HCT116 (cell line): ENCODE data around the gene IMPDH1. TPM values are rescaled to one million over a fixed set of nuclear protein-coding genes. Genes with fewer than 3 reads are reported as not detected.

Experiments used
- ATAC-seq: fragments of 200-7000 bp; cut with Tn5 transposase; 2 replicates; pipeline ENCODE4 v1.9.1; 2020; ENCODE audit warnings: mild to moderate bottlenecking, moderate library complexity
- BruUV-seq: library from RNA; stranded (reverse); fragments of 400-500 nt; replicated peaks from 2 replicates; lab custom pipeline; 2021; lab: Mats Ljungman, UMichigan
- CTCF ChIA-PET: fragments of 300-600 bp; sonication (Branson Sonifier 250); formaldehyde crosslinking; loops from one replicate; lab custom pipeline; 2021; ENCODE audit warnings: antibody characterized with exemption; lab: Charles Lee
- POLR2A ChIA-PET: fragments of 300-600, 350-600 bp; sonication (Branson Sonifier 250); formaldehyde crosslinking; loops from one replicate; lab custom pipeline; 2021; ENCODE audit warnings: antibody characterized with exemption; lab: Charles Lee
- RAD21 ChIA-PET, 2 experiments: fragments of 300-600 bp; sonication (Branson Sonifier 250); formaldehyde crosslinking; loops; one replicate each; lab custom pipeline; 2023; ENCODE audit warnings: low total read pairs in 2 of 2; ENCODE audit not compliant: uncharacterized antibody in 2 of 2, unreplicated experiment in 2 of 2, low non-redundant PET in 1 of 2; lab: Charles Lee
- DNase-seq: peaks from one replicate; pipeline ENCODE4 v3.0.0-alpha.2; 2010; ENCODE audit warnings: low read depth, low spot score
- H2AFZ ChIP-seq: fragments of 200-600 bp; shearing (Covaris generic), sonication (generic); 2 replicates; pipeline ENCODE4 v1.6.1; 2017; ENCODE audit warnings: low read depth, mixed run types, mixed read lengths, antibody characterized with exemption, low read length; ENCODE audit not compliant: poor library complexity, severe bottlenecking
- H3K27ac ChIP-seq: 2 replicates; pipeline ENCODE4 v1.5.1; 2012; ENCODE audit warnings: low read depth, low read length
- H3K27me3 ChIP-seq: fragments of 200-600 bp; sonication (generic); 2 replicates; pipeline ENCODE4 v1.6.1; 2016; ENCODE audit warnings: mixed run types, low read length, mixed read lengths; ENCODE audit not compliant: insufficient read depth
- H3K36me3 ChIP-seq, 2 experiments: fragments of 200-500 bp in 1 of 2; fragments of 200-600 bp in 1 of 2; sonication (Bioruptor generic) in 1 of 2; sonication (generic) in 1 of 2; 2 replicates each; pipeline versions ENCODE4 v1.5.1 to v1.6.1; 2014 to 2016; ENCODE audit warnings: low read length in 2 of 2, inconsistent platforms in 1 of 2, mixed read lengths in 1 of 2, mixed run types in 1 of 2; ENCODE audit not compliant: insufficient read depth in 2 of 2, control insufficient read depth in 1 of 2
- H3K4me1 ChIP-seq, 2 experiments: fragments of 200-600 bp in 1 of 2; sonication (generic) in 1 of 2; 2 replicates each; pipeline versions ENCODE4 v1.5.1 to v1.6.1; 2012 to 2017; ENCODE audit warnings: low read length in 2 of 2, inconsistent platforms in 1 of 2, mild to moderate bottlenecking in 1 of 2, mixed read lengths in 1 of 2, mixed run types in 1 of 2, moderate library complexity in 1 of 2; ENCODE audit not compliant: insufficient read depth in 2 of 2, control insufficient read depth in 1 of 2
- H3K4me2 ChIP-seq: fragments of 200-600 bp; sonication (generic); 2 replicates; pipeline ENCODE4 v1.6.1; 2017; ENCODE audit warnings: mixed run types, low read length, mixed read lengths
- H3K4me3 ChIP-seq, 2 experiments: fragments of 200-600 bp in 1 of 2; sonication (generic) in 1 of 2; replicated peaks in 1 of 2; 2 replicates each; pipeline ENCODE4 v1.5.1; 2011 to 2016; ENCODE audit warnings: low read length in 2 of 2, control low read depth in 1 of 2, low read depth in 1 of 2, mild to moderate bottlenecking in 1 of 2, mixed read lengths in 1 of 2, mixed run types in 1 of 2
- H3K79me2 ChIP-seq: fragments of 200-600 bp; sonication (generic); 2 replicates; pipeline ENCODE4 v1.6.1; 2017; ENCODE audit warnings: mild to moderate bottlenecking, mixed run types, low read length, moderate library complexity, mixed read lengths; ENCODE audit not compliant: insufficient read depth
- H3K9ac ChIP-seq: fragments of 200-600 bp; sonication (generic); 2 replicates; pipeline ENCODE4 v1.6.1; 2016; ENCODE audit warnings: low read length, mixed read lengths
- H3K9me2 ChIP-seq: fragments of 200-600 bp; sonication (generic), shearing (Covaris generic); 2 replicates; pipeline ENCODE4 v1.6.1; 2017; ENCODE audit warnings: mixed run types, mild to moderate bottlenecking, moderate library complexity; ENCODE audit not compliant: insufficient read depth
- H3K9me3 ChIP-seq, 2 experiments: fragments of 200-500 bp in 1 of 2; fragments of 200-600 bp in 1 of 2; sonication (Bioruptor generic) in 1 of 2; sonication (generic) in 1 of 2; 2 replicates each; pipeline ENCODE4 v1.6.1; 2014 to 2017; ENCODE audit warnings: low read length in 2 of 2, mixed read lengths in 2 of 2, inconsistent platforms in 1 of 2, low read depth in 1 of 2, mild to moderate bottlenecking in 1 of 2, mixed run types in 1 of 2, moderate library complexity in 1 of 2; ENCODE audit not compliant: control insufficient read depth in 1 of 2, insufficient read depth in 1 of 2
- H4K20me1 ChIP-seq: fragments of 200-600 bp; sonication (generic), shearing (Covaris generic); 2 replicates; pipeline ENCODE4 v1.6.1; 2017; ENCODE audit warnings: mixed run types, mild to moderate bottlenecking, moderate library complexity; ENCODE audit not compliant: insufficient read depth
- ATF3 ChIP-seq: IDR thresholded peaks from 2 replicates; pipeline ENCODE4 v1.6.1; 2012
- CBX3 ChIP-seq: IDR thresholded peaks from 2 replicates; pipeline ENCODE4 v1.6.1; 2012; ENCODE audit warnings: low read depth
- ELF1 ChIP-seq: IDR thresholded peaks from 2 replicates; pipeline ENCODE4 v1.6.1; 2012; ENCODE audit warnings: low read depth, borderline replicate concordance
- EZH2 ChIP-seq: fragments of 200-600 bp; sonication (generic); IDR thresholded peaks from 2 replicates; pipeline ENCODE4 v1.6.1; 2017; ENCODE audit warnings: antibody characterized with exemption, mixed run types
- EZH2phosphoT487 ChIP-seq: fragments of 200-600 bp; IDR thresholded peaks from 2 replicates; pipeline ENCODE4 v1.6.1; 2018; ENCODE audit warnings: antibody characterized with exemption, borderline replicate concordance
- JUND ChIP-seq: IDR thresholded peaks from 2 replicates; pipeline ENCODE4 v1.6.1; 2012
- MAX ChIP-seq: IDR thresholded peaks from 2 replicates; pipeline ENCODE4 v1.6.1; 2012
- RAD21 ChIP-seq: IDR thresholded peaks from 2 replicates; pipeline ENCODE4 v1.6.1; 2012; ENCODE audit warnings: low read depth, mild to moderate bottlenecking
- SIN3A ChIP-seq: IDR thresholded peaks from 2 replicates; pipeline ENCODE4 v1.6.1; 2012; ENCODE audit warnings: low read depth
- SP1 ChIP-seq: IDR thresholded peaks from 2 replicates; pipeline ENCODE4 v1.6.1; 2012; ENCODE audit warnings: low read depth
- SRF ChIP-seq: IDR thresholded peaks from 2 replicates; pipeline ENCODE4 v1.6.1; 2012; ENCODE audit warnings: low read depth
- TCF7L2 ChIP-seq: IDR thresholded peaks from 2 replicates; pipeline ENCODE4 v1.7.0; 2011; ENCODE audit warnings: borderline replicate concordance, inconsistent platforms; ENCODE audit not compliant: insufficient read depth, insufficient read length; ENCODE audit errors: extremely low read depth
- YY1 ChIP-seq: IDR thresholded peaks from 2 replicates; pipeline ENCODE4 v1.6.1; 2011; ENCODE audit warnings: low read length, low read depth, moderate library complexity, mild to moderate bottlenecking; ENCODE audit not compliant: insufficient replicate concordance; ENCODE audit errors: extremely low read depth
- ZNF274 ChIP-seq: fragments of 200-500 bp; sonication (Bioruptor generic); IDR thresholded peaks from 2 replicates; pipeline ENCODE4 v1.6.1; 2014; ENCODE audit warnings: mild to moderate bottlenecking, low read depth, low read length, inconsistent platforms
- intact Hi-C: fragments of 100-400 bp; cut with micrococcal nuclease; formaldehyde crosslinking; loops from 2 replicates; pipeline ENCODE4 v1.10.0; 2022
- total RNA-seq: library from RNA; stranded (reverse); gene quantifications from one replicate; pipeline ENCODE4 v1.2.1, GENCODE V29; 2021; ENCODE audit not compliant: unreplicated experiment
- TF ChIP-seq, protein P1 (sequence below): IDR thresholded peaks from 2 replicates; pipeline ENCODE4 v1.6.1; 2011; ENCODE audit warnings: mild to moderate bottlenecking, low read length, moderate library complexity; ENCODE audit not compliant: insufficient replicate concordance; ENCODE audit errors: extremely low read depth

IMPDH1 gene
- total RNA-seq, 1 experiment from 2014 or later = 98.2 TPM

DNA sequence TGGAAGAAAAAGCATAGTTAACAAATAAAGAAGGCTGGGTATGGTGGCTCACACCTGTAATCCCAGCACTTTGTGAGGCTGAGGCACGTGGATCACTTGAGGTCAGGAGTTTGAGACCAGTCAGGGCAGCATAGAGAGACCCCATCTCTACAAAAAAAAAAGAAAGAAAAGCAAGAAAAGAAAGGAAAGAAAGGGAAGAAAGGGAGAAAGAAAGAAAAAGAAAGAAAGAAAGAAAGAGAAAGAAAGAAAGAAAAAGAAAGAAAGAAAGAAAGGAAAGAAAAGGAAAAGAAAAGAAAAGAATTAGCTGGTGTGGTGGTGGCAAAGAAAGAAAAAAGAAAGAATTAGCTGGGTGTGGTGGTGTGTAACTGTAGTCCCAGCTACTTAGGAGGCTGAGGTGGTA is 42.8 kb upstream of the IMPDH1 start:
- Histone ChIP-seq H3K36me3 (peaks cover 0 to 9% of the 10 kb centered on the region in 2 experiments; a peak in 1 of 4 replicates), H3K79me2 (peaks cover 18% of the 10 kb centered on the region), H4K20me1 (no peaks in the 10 kb centered on the region), H3K4me2 (no peak overlapping the region), H3K4me1 (peaks cover 11 to 23% of the 10 kb centered on the region in 2 experiments), H3K27me3 (0 out of 2 replicates have a peak, but pooled peaks cover 4% of the 10 kb centered on the region), H2AFZ (no peak overlapping the region), H3K9me2 (no peaks in the 10 kb centered on the region), H3K27ac (no peak overlapping the region), H3K4me3 (no peak overlapping the region), H3K9me3 (no peaks in the 10 kb centered on the region), H3K9ac (no peak overlapping the region)
- CTCF ChIA-PET = interaction anchor here (0.7 to 3.1 kb wide), 3 partner anchors 9 to 26 kb away, joined by 3 to 14 read pairs (median 3); no protein-coding TSS in a partner anchor
- intact Hi-C loops = no loop called here
- DNase-seq (no peak), ATAC-seq (no peak)
- no TSS peak for BruUV-seq
- TF ChIP-seq CBX3 (no peak), YY1 (no peak), EZH2 (no peak), ATF3 (no peak), RAD21 (no peak)
- TF ChIP-seq, protein P1, sequence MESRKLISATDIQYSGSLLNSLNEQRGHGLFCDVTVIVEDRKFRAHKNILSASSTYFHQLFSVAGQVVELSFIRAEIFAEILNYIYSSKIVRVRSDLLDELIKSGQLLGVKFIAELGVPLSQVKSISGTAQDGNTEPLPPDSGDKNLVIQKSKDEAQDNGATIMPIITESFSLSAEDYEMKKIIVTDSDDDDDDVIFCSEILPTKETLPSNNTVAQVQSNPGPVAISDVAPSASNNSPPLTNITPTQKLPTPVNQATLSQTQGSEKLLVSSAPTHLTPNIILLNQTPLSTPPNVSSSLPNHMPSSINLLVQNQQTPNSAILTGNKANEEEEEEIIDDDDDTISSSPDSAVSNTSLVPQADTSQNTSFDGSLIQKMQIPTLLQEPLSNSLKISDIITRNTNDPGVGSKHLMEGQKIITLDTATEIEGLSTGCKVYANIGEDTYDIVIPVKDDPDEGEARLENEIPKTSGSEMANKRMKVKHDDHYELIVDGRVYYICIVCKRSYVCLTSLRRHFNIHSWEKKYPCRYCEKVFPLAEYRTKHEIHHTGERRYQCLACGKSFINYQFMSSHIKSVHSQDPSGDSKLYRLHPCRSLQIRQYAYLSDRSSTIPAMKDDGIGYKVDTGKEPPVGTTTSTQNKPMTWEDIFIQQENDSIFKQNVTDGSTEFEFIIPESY = no peak
- POLR2A ChIA-PET = interaction anchor here (1.2 kb wide), 1 partner anchor 13 kb away, joined by 3 read pairs; no protein-coding TSS in a partner anchor
- RAD21 ChIA-PET = no interaction called here

GRCh38 chr7:128450913-128451312 is 41.1 kb upstream of the IMPDH1 start:
- Histone ChIP-seq H3K4me2 (no peak overlapping the region), H3K27ac (no peak overlapping the region), H3K36me3 (no peaks in the 10 kb centered on the region), H3K79me2 (peaks cover 2% of the 10 kb centered on the region; the same call in 1 of the 2 replicates), H2AFZ (no peak overlapping the region), H3K9me3 (no peaks in the 10 kb centered on the region), H3K27me3 (0 out of 2 replicates have a peak, but pooled peaks cover 4% of the 10 kb centered on the region), H3K9ac (no peak overlapping the region), H3K9me2 (no peaks in the 10 kb centered on the region), H3K4me3 (no peak overlapping the region), H3K4me1 (peaks cover 5 to 14% of the 10 kb centered on the region in 2 experiments), H4K20me1 (no peaks in the 10 kb centered on the region)
- intact Hi-C loops = no loop called here
- CTCF ChIA-PET = no interaction called here
- DNase-seq (no peak), ATAC-seq (no peak)
- RAD21 ChIA-PET = no interaction called here
- POLR2A ChIA-PET = no interaction called here
- BruUV-seq = no TSS peak
- TF ChIP-seq EZH2phosphoT487 (no peak), SP1 (no peak), SRF (no peak), TCF7L2 (no peak), SIN3A (no peak), ZNF274 (no peak), JUND (no peak), ELF1 (no peak), MAX (no peak), ATF3 (no peak)
- TF ChIP-seq, protein P1 = no peak
